HepG2 (cell line): ENCODE data around the gene MYO10. TPM values are rescaled to one million over a fixed set of nuclear protein-coding genes. Genes with fewer than 3 reads are reported as not detected.

Source experiments
- ATAC-seq: fragments of 200-7000 bp; cut with Tn5 transposase; 3 replicates; pipeline ENCODE4 v1.9.1; 2020; ENCODE audit warnings: mild to moderate bottlenecking, moderate library complexity
- BruUV-seq: library from RNA; stranded (reverse); fragments of 400-500 nt; replicated peaks from 2 replicates; lab custom pipeline; 2021; lab: Mats Ljungman, UMichigan
- CTCF ChIA-PET: fragments of 300-600 bp; formaldehyde crosslinking; extraction: SDS; loops from one replicate; lab custom pipeline; 2021; ENCODE audit warnings: low total read pairs, inconsistent platforms, low intra/inter-chr PET ratio; lab: Yijun Ruan, JAX
- POLR2A ChIA-PET: fragments of 350-600 bp; sonication (Branson Sonifier 250); formaldehyde crosslinking; loops from one replicate; lab custom pipeline; 2020; ENCODE audit warnings: antibody characterized with exemption, inconsistent platforms; lab: Yijun Ruan, JAX
- DNase-seq: peaks from one replicate; pipeline ENCODE4 v3.0.0-alpha.2; 2015; ENCODE audit warnings: low spot score
- FAIRE-seq: peaks from 3 replicates; lab custom pipeline; 2011; peaks lifted over from hg19 to GRCh38; lab: Jason Lieb, UNC
- H2AFZ ChIP-seq: one replicate; pipeline ENCODE4 v1.6.1; 2011; ENCODE audit warnings: low read length, inconsistent platforms
- H3K27ac ChIP-seq: fragments of 300-600 bp; 3 replicates; pipeline ENCODE4 v1.8.0; 2011; ENCODE audit warnings: mixed run types, mild to moderate bottlenecking, mixed read lengths, low read length, inconsistent platforms; ENCODE audit not compliant: insufficient read depth; ENCODE audit errors: extremely low read length
- H3K27me3 ChIP-seq, 2 experiments: fragments of 200-600 bp in 1 of 2; 2 replicates in 1 of 2; 3 replicates in 1 of 2; pipeline versions ENCODE4 v1.6.0 to v1.8.0; 2011; ENCODE audit warnings: low read length in 2 of 2, mild to moderate bottlenecking in 2 of 2, moderate library complexity in 2 of 2, inconsistent platforms in 1 of 2; ENCODE audit not compliant: insufficient read depth in 2 of 2, control insufficient read depth in 1 of 2
- H3K36me3 ChIP-seq, 2 experiments: fragments of 200-600 bp in 1 of 2; replicated peaks in 1 of 2; 2 replicates in 1 of 2; 3 replicates in 1 of 2; pipeline versions ENCODE4 v1.5.1 to v1.8.0; 2011; ENCODE audit warnings: low read length in 2 of 2, inconsistent platforms in 1 of 2; ENCODE audit not compliant: insufficient read depth in 2 of 2, control insufficient read depth in 1 of 2
- H3K4me1 ChIP-seq: 2 replicates; pipeline ENCODE4 v1.5.1; 2012; ENCODE audit warnings: low read length, inconsistent platforms; ENCODE audit not compliant: insufficient read depth
- H3K4me2 ChIP-seq: 2 replicates; pipeline ENCODE4 v1.6.0; 2011; ENCODE audit warnings: low read depth, low read length, inconsistent platforms
- H3K4me3 ChIP-seq, 3 experiments: fragments of 200-600 bp in 1 of 3; sonication (generic), shearing (Covaris generic) in 1 of 3; replicated peaks in 1 of 3; 2 replicates each; pipeline ENCODE4 v1.5.1; 2011 to 2016; ENCODE audit warnings: low read length in 3 of 3, inconsistent platforms in 2 of 3, low read depth in 2 of 3, mild to moderate bottlenecking in 2 of 3, control low read depth in 1 of 3, mixed read lengths in 1 of 3; ENCODE audit not compliant: insufficient read depth in 1 of 3
- H3K79me2 ChIP-seq: one replicate; pipeline ENCODE4 v1.6.1; 2011; ENCODE audit warnings: low read length, inconsistent platforms; ENCODE audit not compliant: insufficient read depth
- H3K9ac ChIP-seq: 2 replicates; pipeline ENCODE4 v1.6.0; 2011; ENCODE audit warnings: mild to moderate bottlenecking, low read depth, low read length, inconsistent platforms; ENCODE audit not compliant: insufficient read depth
- H3K9me3 ChIP-seq: 2 replicates; pipeline ENCODE4 v1.5.1; 2012; ENCODE audit warnings: mild to moderate bottlenecking, low read length
- H4K20me1 ChIP-seq: 2 replicates; pipeline ENCODE4 v1.6.0; 2011; ENCODE audit warnings: inconsistent platforms, mild to moderate bottlenecking, low read length, moderate library complexity; ENCODE audit not compliant: insufficient read depth
- FOXC1 ChIP-seq: sonication (generic); formaldehyde crosslinking; IDR thresholded peaks from 2 replicates; pipeline ENCODE4 v1.8.0; 2022; ENCODE audit warnings: mild to moderate bottlenecking, missing genetic modification reagents, borderline replicate concordance
- KDM4B ChIP-seq: sonication (generic); formaldehyde crosslinking; IDR thresholded peaks from 2 replicates; pipeline ENCODE4 v1.4.0; 2020; ENCODE audit warnings: missing genetic modification reagents
- MEF2D ChIP-seq: sonication (generic); formaldehyde crosslinking; IDR thresholded peaks from 2 replicates; pipeline ENCODE4 v1.5.1; 2020; ENCODE audit warnings: mild to moderate bottlenecking, missing genetic modification reagents
- NRL ChIP-seq: sonication (generic); formaldehyde crosslinking; IDR thresholded peaks from 2 replicates; pipeline ENCODE4 v1.5.0; 2020; ENCODE audit warnings: missing genetic modification reagents, mild to moderate bottlenecking, moderate library complexity, borderline replicate concordance
- PRMT3 ChIP-seq: sonication (generic); formaldehyde crosslinking; IDR thresholded peaks from 2 replicates; pipeline ENCODE4 v1.8.1; 2022; ENCODE audit warnings: low read depth, mild to moderate bottlenecking, moderate library complexity, missing genetic modification reagents, borderline replicate concordance
- PRPF4 ChIP-seq: fragments of 200-400 bp; formaldehyde crosslinking; IDR thresholded peaks from 2 replicates; pipeline ENCODE4 v1.6.1; 2016; ENCODE audit warnings: low read length, low read depth; ENCODE audit not compliant: poor library complexity, severe bottlenecking
- RBAK ChIP-seq: sonication (generic); formaldehyde crosslinking; IDR thresholded peaks from 2 replicates; pipeline ENCODE4 v1.5.1; 2020; ENCODE audit warnings: mild to moderate bottlenecking, missing genetic modification reagents
- TCF7 ChIP-seq: sonication (generic); IDR thresholded peaks from 2 replicates; pipeline ENCODE4 v1.6.1; 2016; ENCODE audit warnings: antibody characterized with exemption, low read depth
- ZFP37 ChIP-seq: sonication (generic); formaldehyde crosslinking; IDR thresholded peaks from 2 replicates; pipeline ENCODE4 v1.4.0; 2020; ENCODE audit warnings: missing genetic modification reagents, borderline replicate concordance
- ZNF331 ChIP-seq: sonication (generic); formaldehyde crosslinking; IDR thresholded peaks from 2 replicates; pipeline ENCODE4 v1.4.0; 2020; ENCODE audit warnings: missing genetic modification reagents
- ZNF468 ChIP-seq: sonication (generic); formaldehyde crosslinking; IDR thresholded peaks from 2 replicates; pipeline ENCODE4 v1.8.0; 2022; ENCODE audit warnings: mild to moderate bottlenecking, moderate library complexity, missing genetic modification reagents
- ZNF557 ChIP-seq: sonication (generic); formaldehyde crosslinking; IDR thresholded peaks from 2 replicates; pipeline ENCODE4 v1.4.0; 2020; ENCODE audit warnings: missing genetic modification reagents
- WGBS: methylation state at CpG from one replicate; pipeline ENCODE4 v1.1.6; 2017; ENCODE audit warnings: low lambda C conversion rate; 5-methylcytosine and 5-hydroxymethylcytosine counted together
- in situ Hi-C: cut with HindIII; loops from 2 replicates; pipeline ENCODE4 v1.10.0; 2017; ENCODE audit warnings: low pct_unique_long_range_greater_than_20kb; ENCODE audit not compliant: extremely low pct_ligation_motif_present
- intact Hi-C: fragments of 100-400 bp; cut with micrococcal nuclease; formaldehyde crosslinking; loops from one replicate; pipeline ENCODE4 v1.10.0; 2022; ENCODE audit not compliant: unreplicated experiment
- polyA plus RNA-seq, 8 experiments: library from polyadenylated mRNA; depleted of rRNA in 3 of 8; stranded (reverse) in 7 of 8; unstranded in 1 of 8; fragments of >200 nt; fragmentation: Illumina TruSeq in 4 of 8; extraction: Trizol in 4 of 8; gene quantifications; 2 replicates each; pipeline versions ENCODE4 v1.2.1 to v1.2.3, GENCODE V29; 2011 to 2016; ENCODE audit warnings: low read depth in 4 of 8, missing spikeins in 1 of 8, mixed read lengths in 1 of 8; ENCODE audit not compliant: insufficient read depth in 1 of 8
- total RNA-seq, 5 experiments: library from RNA; depleted of rRNA; stranded (reverse); fragments of >200 nt; fragmentation: Illumina TruSeq; extraction: Trizol; gene quantifications; 2 replicates each; pipeline ENCODE4 v1.2.3, GENCODE V29; 2016; ENCODE audit warnings: low read depth in 1 of 5
- TF ChIP-seq, protein P1 (sequence below): sonication (generic); formaldehyde crosslinking; IDR thresholded peaks from 2 replicates; pipeline ENCODE4 v1.8.0; 2022; ENCODE audit warnings: mild to moderate bottlenecking, missing genetic modification reagents, borderline replicate concordance
- TF ChIP-seq, protein P2 (sequence below): sonication (generic); formaldehyde crosslinking; IDR thresholded peaks from 2 replicates; pipeline ENCODE4 v1.8.0; 2022; ENCODE audit warnings: mild to moderate bottlenecking, missing genetic modification reagents, moderate library complexity

Gene MYO10
- total and polyA plus RNA-seq, 2 of the 13 experiments (the other 11 are each of a cell fraction or from before 2014, with no cell fraction given), result 4.5 to 14.0 TPM

DNA sequence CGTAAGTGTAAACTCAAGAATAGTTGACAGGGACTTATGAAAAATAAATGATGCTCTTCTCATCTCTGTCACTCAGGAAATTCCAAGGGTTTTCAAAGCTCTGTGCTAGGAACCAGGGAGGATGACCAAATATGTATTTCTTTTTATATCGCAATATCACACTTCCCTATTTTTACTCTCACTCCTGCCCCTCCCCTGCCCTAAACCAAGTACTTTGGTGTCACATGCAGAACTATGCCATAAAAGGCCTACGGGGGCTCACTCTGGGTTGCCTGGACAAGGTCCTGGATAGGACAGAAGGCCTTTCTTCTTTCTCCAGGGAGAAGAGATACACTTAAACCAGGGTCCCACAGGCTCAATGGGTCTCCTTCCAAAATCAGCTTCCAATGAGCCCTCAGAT, 311.0 kb downstream of the MYO10 start:
- Histone ChIP-seq H3K27me3 (peaks cover 0 to 12% of the 10 kb centered on the region in 2 experiments; a peak in 1 of 5 replicates), H3K4me2 (no peak overlapping the region), H3K27ac (no peak overlapping the region), H3K4me1 (no peaks in the 10 kb centered on the region), H3K9ac (no peak overlapping the region), H4K20me1 (no peaks in the 10 kb centered on the region), H3K9me3 (no peaks in the 10 kb centered on the region), H2AFZ (no peak overlapping the region), H3K36me3 (no peaks in the 10 kb centered on the region), H3K4me3 (no peak overlapping the region), H3K79me2 (no peaks in the 10 kb centered on the region)
- FAIRE-seq (no peak), ATAC-seq (no peak), DNase-seq (no peak)
- no TSS peak for BruUV-seq
- in situ Hi-C loops (no loop called here), intact Hi-C loops (no loop called here)
- WGBS, result 42% methylated on average over 3 of the region's 3 CpGs
- CTCF ChIA-PET, result no interaction called here
- POLR2A ChIA-PET, result no interaction called here
- no peak for TF ChIP-seq RBAK (CRISPR knock-in tag)

DNA sequence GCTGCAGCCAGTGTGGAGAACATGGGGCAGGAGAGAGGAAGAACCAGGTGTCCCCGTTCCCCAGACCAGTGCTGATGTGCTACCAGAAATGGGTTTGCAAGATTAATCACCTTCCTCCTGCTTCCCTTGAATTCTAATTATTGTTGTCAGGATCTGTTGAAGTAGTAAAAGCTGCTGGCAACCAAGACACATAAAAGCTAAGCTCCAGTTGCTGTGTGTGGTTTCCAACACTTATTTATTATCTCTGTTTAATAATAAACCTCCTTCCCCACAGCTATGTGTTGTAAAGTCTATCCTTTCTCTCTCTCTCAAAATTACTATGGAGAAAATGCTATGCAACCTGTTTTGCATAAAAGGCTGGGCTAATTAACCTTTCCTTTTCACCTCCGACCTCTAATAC, 317.0 kb downstream of the MYO10 start:
- Histone ChIP-seq H3K9ac (no peak overlapping the region), H3K4me3 (no peak overlapping the region), H3K27ac (no peak overlapping the region), H3K4me1 (peaks cover 9% of the 10 kb centered on the region), H2AFZ (no peak overlapping the region), H3K79me2 (no peaks in the 10 kb centered on the region), H4K20me1 (no peaks in the 10 kb centered on the region), H3K27me3 (peaks cover 7 to 46% of the 10 kb centered on the region in 2 experiments), H3K4me2 (no peak overlapping the region), H3K9me3 (no peaks in the 10 kb centered on the region), H3K36me3 (no peaks in the 10 kb centered on the region)
- no peak for ATAC-seq
- no TSS peak for BruUV-seq
- DNase-seq, result no peak
- TF ChIP-seq KDM4B (CRISPR knock-in tag) (no peak), NRL (CRISPR knock-in tag) (no peak), ZNF557 (CRISPR knock-in tag) (no peak), ZFP37 (no peak), ZNF331 (CRISPR knock-in tag) (no peak), PRPF4 (no peak), ZNF468 (CRISPR knock-in tag) (no peak), TCF7 (no peak), FOXC1 (no peak), MEF2D (CRISPR knock-in tag) (no peak), PRMT3 (CRISPR knock-in tag) (no peak)
- TF ChIP-seq, protein P1, sequence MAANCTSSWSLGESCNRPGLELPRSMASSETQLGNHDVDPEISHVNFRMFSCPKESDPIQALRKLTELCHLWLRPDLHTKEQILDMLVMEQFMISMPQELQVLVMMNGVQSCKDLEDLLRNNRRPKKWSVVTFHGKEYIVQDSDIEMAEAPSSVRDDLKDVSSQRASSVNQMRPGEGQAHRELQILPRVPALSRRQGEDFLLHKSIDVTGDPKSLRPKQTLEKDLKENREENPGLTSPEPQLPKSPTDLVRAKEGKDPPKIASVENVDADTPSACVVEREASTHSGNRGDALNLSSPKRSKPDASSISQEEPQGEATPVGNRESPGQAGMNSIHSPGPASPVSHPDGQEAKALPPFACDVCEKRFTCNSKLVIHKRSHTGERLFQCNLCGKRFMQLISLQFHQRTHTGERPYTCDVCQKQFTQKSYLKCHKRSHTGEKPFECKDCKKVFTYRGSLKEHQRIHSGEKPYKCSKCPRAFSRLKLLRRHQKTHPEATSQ (CRISPR knock-in tag), result no peak
- TF ChIP-seq, protein P2, sequence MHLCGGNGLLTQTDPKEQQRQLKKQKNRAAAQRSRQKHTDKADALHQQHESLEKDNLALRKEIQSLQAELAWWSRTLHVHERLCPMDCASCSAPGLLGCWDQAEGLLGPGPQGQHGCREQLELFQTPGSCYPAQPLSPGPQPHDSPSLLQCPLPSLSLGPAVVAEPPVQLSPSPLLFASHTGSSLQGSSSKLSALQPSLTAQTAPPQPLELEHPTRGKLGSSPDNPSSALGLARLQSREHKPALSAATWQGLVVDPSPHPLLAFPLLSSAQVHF (CRISPR knock-in tag), result no peak
- ChIA-PET CTCF (no interaction called here), POLR2A (no interaction called here)
- in situ Hi-C loops, result no loop called here
- intact Hi-C loops, result no loop called here
- FAIRE-seq, result no peak
- 3% methylated on average over 1 of the region's 2 CpGs for WGBS
